Stomach (tissue), 9 donors: Measurements from ENCODE around the gene NRL. TPM values are rescaled to one million over a fixed set of nuclear protein-coding genes. Genes with fewer than 3 reads are reported as not detected.

Source experiments
- DNase-seq, 2 donors: peaks; one replicate each; pipeline versions ENCODE4 v3.0.0 to v3.0.0-alpha.2; 2013 to 2019
- H3K27ac ChIP-seq, 5 donors: fragments of 200-600 bp in 4 of 5; sonication (generic) in 4 of 5; one replicate each; pipeline ENCODE4 v1.5.1; 2013 to 2019; ENCODE audit warnings: mild to moderate bottlenecking in 1 of 5, moderate library complexity in 1 of 5
- H3K27me3 ChIP-seq, 3 donors: fragments of 200-600 bp; sonication (generic); one replicate each; pipeline ENCODE4 v1.5.1; 2017 to 2019; ENCODE audit warnings: mixed run types in 1 of 3
- H3K36me3 ChIP-seq, 4 donors: fragments of 200-600 bp; sonication (generic); 1 replicate in 3 of 4; 2 replicates in 1 of 4; pipeline ENCODE4 v1.5.1; 2016 to 2019
- H3K4me1 ChIP-seq, 4 donors: fragments of 200-600 bp; sonication (generic); one replicate each; pipeline ENCODE4 v1.5.1; 2016 to 2019
- H3K4me3 ChIP-seq, 4 donors: fragments of 200-600 bp; sonication (generic) in 3 of 4; one replicate each; pipeline ENCODE4 v1.5.1; 2016 to 2019; ENCODE audit warnings: mild to moderate bottlenecking in 1 of 4
- H3K9me3 ChIP-seq, 4 donors: fragments of 200-600 bp; sonication (generic); one replicate each; pipeline ENCODE4 v1.5.1; 2016 to 2019
- EP300 ChIP-seq: sonication (generic); formaldehyde crosslinking; IDR thresholded peaks from one replicate; pipeline ENCODE4 v1.6.1; 2017; ENCODE audit warnings: antibody characterized with exemption
- POLR2A ChIP-seq, 4 donors: fragments of 450-650 bp; IDR thresholded peaks; one replicate each; pipeline ENCODE4 v1.6.1; 2016; ENCODE audit warnings: antibody characterized with exemption in 4 of 4, control low read depth in 2 of 4, mild to moderate bottlenecking in 1 of 4, moderate library complexity in 1 of 4
- POLR2AphosphoS5 ChIP-seq, 3 donors: sonication (generic); formaldehyde crosslinking; IDR thresholded peaks; one replicate each; pipeline ENCODE4 v1.6.1; 2016; ENCODE audit warnings: antibody characterized with exemption in 3 of 3
- WGBS, 5 donors: extraction: QIAGEN DNeasy Blood & Tissue Kit in 3 of 5; methylation state at CpG; one replicate each; pipeline versions ENCODE4 v1.1.5 to v1.1.7; 2013 to 2018; 5-methylcytosine and 5-hydroxymethylcytosine counted together
- intact Hi-C: fragments of 100-400 bp; cut with DNase I; formaldehyde crosslinking; loops from one replicate; pipeline ENCODE4 v1.15.1; 2023; ENCODE audit warnings: low total_unique reads
- polyA plus RNA-seq, 3 donors: library from polyadenylated mRNA; stranded (reverse); fragments of 200-250 nt; gene quantifications; one replicate each; pipeline ENCODE4 v1.2.3, GENCODE V29; 2013
- total RNA-seq, 5 donors: library from RNA; depleted of rRNA; stranded (reverse); fragments of >200 nt; gene quantifications; one replicate each; pipeline versions ENCODE4 v1.1.0 to v1.2.3, GENCODE V29; 2014 to 2016
- TF ChIP-seq, protein P1 (sequence below), 7 experiments: fragments of 450-650 bp in 4 of 7; fragments of 200-600 bp in 3 of 7; sonication (generic) in 3 of 7; IDR thresholded peaks; one replicate each; pipeline ENCODE4 v1.5.1; 2016 to 2019; ENCODE audit warnings: antibody characterized with exemption in 7 of 7, control low read depth in 2 of 7, mild to moderate bottlenecking in 1 of 7
- donor health status: healthy with polysubstance abuse.
- donor health status: Bipolar disorder and iron deficiency.
- donor health status: healthy.

NRL gene
- total and polyA plus RNA-seq, 8 donors: 0.92 to 69.2 (median 1.3) TPM; not detected in 1

DNA sequence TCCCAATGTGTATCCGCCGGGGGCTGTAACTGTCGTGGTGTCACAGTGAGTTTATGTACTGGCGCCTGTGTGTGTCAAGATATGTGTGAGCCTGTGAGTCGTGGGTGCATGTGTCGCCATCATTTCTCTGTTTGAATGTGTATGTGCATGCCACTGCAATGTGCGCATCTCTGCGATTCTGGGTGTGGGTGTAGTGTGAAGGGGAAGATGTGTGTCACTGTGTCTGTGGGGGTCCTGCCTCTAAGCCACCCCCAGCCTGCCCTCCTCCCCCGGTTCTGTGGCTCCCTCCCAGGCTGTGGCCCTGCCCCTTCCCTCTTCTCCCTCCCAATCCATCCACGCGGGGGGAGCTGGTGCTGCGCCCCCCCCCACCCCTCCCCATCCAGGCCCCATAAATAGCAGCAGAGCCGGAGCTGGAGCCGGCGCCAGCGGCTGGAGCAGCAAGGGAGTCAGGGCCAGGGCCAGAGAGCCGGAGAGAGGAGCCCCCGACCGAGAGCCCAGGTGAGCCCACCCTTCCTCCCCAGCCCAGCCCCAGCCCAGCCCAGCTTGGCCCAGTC, 43.5 kb downstream of the NRL start, which contains the start of gene CPNE6:
Gene CPNE6 (plus strand): TSS at position 419 of the 554 bp plus-strand sequence. CDS start 1,375 bp downstream, outside the sequence.
- H3K27ac ChIP-seq: no peak within 1 kb of the TSS
- intact Hi-C loops: no loop called here
- peaks cover 0 to 18% (median 0%) of the 10 kb centered on the region in 3 donors for H3K27me3 ChIP-seq
- DNase-seq: no peak
- 64 to 74% (median 66%) methylated on average over 12 to 19 of the region's 19 CpGs for WGBS, 5 donors
- no peak within 1 kb of the TSS for H3K4me3 ChIP-seq
- H3K9me3 ChIP-seq: no peaks in the 10 kb centered on the region
- TF ChIP-seq POLR2A (IDR thresholded peaks at IDR 0.05): no peak
- no peak for TF ChIP-seq EP300
- TF ChIP-seq, protein P1, sequence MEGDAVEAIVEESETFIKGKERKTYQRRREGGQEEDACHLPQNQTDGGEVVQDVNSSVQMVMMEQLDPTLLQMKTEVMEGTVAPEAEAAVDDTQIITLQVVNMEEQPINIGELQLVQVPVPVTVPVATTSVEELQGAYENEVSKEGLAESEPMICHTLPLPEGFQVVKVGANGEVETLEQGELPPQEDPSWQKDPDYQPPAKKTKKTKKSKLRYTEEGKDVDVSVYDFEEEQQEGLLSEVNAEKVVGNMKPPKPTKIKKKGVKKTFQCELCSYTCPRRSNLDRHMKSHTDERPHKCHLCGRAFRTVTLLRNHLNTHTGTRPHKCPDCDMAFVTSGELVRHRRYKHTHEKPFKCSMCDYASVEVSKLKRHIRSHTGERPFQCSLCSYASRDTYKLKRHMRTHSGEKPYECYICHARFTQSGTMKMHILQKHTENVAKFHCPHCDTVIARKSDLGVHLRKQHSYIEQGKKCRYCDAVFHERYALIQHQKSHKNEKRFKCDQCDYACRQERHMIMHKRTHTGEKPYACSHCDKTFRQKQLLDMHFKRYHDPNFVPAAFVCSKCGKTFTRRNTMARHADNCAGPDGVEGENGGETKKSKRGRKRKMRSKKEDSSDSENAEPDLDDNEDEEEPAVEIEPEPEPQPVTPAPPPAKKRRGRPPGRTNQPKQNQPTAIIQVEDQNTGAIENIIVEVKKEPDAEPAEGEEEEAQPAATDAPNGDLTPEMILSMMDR (IDR thresholded peaks at IDR 0.05): no peak
- no peak for TF ChIP-seq POLR2AphosphoS5 (IDR thresholded peaks at IDR 0.05)
- H3K36me3 ChIP-seq: no peaks in the 10 kb centered on the region
- peaks cover 8 to 41% (median 39%) of the 10 kb centered on the region in 4 donors for H3K4me1 ChIP-seq

DNA sequence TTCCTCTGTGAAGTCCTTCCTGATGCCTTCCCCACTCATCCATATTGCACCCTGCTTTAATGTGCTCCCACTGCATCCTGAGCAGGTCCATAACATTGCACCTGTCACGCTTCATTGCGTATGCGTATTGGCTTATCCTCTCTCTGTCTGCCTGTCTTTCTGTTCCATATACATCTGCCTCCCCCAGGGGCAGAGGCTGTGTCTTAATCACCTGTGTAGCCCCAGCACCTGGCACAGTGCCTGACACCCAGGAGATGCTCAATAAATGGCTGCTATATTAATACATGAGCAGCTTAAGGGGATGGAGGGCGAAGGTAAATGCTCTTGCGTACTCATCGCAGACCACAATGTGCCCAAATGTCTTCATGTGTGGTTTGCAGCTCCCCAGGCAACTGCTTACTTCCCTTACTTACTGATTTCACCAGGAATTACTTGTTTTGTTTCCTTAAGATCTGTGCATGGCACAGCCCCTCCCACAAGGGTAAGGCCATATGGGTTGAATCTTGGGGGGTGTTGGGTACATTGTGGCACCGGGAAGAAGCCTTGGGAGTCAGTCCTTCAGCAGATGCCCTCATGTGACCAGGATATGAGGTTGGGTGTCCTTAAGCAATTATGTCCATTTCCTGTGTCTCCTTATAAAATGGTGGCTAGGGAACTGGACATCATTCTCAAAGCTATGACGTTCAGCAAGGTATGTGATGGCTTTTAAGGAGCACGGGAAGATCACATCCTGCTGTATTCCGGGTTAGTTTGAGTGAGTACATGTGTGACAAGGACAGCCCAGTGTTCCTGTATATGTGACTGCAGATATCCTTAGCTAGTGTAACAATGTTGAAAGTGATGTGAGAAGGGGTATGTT, 44.2 kb downstream of the NRL start:
- no peak for DNase-seq
- Histone ChIP-seq H3K4me3 (no peak overlapping the region), H3K9me3 (no peaks in the 10 kb centered on the region), H3K27ac (no peak overlapping the region), H3K36me3 (no peaks in the 10 kb centered on the region), H3K27me3 (peaks cover 0 to 18% (median 0%) of the 10 kb centered on the region in 3 donors), H3K4me1 (peaks cover 8 to 40% (median 38%) of the 10 kb centered on the region in 4 donors)
- WGBS, 5 donors: 81 to 87% (median 83%) methylated on average over 10 of the region's 10 CpGs
- TF ChIP-seq, protein P1 (IDR thresholded peaks at IDR 0.05): no peak
- TF ChIP-seq POLR2AphosphoS5 (IDR thresholded peaks at IDR 0.05) (no peak), POLR2A (IDR thresholded peaks at IDR 0.05) (no peak), EP300 (no peak)
- intact Hi-C loops: no loop called here

DNA sequence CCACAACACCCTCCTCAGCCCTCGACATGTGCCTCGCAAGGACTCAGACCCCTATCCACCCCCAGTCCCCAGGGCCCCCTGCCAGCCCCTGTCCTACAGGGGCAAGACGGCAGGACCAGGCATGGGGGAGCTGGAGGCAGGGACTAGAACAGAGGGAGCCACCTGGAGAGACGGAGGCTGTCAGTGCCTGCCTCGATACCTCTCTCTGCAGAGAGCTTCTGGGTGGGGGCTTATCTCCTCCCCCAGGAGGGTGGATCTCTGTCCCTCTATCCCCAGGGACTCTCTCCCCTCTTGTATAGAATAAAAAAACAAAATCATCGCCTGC, 45.4 kb downstream of the NRL start:
- TF ChIP-seq, protein P1 (IDR thresholded peaks at IDR 0.05): no peak
- TF ChIP-seq POLR2A (IDR thresholded peaks at IDR 0.05): no peak
- H3K4me1 ChIP-seq: peaks cover 6 to 32% (median 27%) of the 10 kb centered on the region in 4 donors
- no peak overlapping the region for H3K27ac ChIP-seq
- H3K27me3 ChIP-seq: peaks cover 0 to 18% (median 0%) of the 10 kb centered on the region in 3 donors
- 86 to 94% (median 89%) methylated on average over 4 to 6 of the region's 6 CpGs for WGBS, 5 donors
- intact Hi-C loops: no loop called here
- no peaks in the 10 kb centered on the region for H3K36me3 ChIP-seq
- DNase-seq: no peak
- no peak overlapping the region for H3K4me3 ChIP-seq
- H3K9me3 ChIP-seq: no peaks in the 10 kb centered on the region

DNA sequence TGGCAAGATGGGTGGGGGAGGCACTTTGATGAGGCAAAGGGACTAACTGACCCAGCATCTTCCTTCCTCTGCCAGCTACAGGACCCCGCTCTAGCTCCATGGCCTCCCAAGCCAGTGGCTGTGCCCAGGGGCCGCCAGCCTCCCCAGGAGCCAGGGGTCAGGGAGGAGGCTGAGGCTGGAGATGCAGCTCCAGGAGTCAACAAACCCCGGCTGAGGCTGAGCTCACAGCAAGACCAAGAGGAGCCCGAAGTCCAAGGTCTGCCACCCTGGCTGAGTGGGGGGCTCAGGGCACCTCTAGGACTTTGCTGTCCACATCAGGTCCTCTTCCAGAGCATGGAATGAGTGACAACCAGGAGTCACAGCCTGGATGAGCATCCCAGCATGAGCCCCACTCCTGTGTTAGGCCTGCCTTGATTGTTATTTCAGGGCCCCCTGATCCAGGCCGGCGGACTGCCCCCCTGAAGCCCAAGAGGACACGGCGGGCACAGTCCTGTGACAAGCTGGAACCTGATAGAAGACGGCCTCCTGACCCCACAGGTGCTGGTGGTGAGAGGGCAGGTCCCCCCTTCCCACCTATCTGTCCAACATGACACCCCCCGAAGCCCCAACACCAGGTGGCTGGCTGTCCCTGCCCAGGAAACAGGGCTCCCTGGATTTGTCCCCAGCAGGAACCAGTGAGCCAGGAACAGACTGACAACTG, 45.9 kb downstream of the NRL start:
- no peak for DNase-seq
- intact Hi-C loops: no loop called here
- TF ChIP-seq POLR2AphosphoS5 (IDR thresholded peaks at IDR 0.05) (no peak), EP300 (no peak), POLR2A (IDR thresholded peaks at IDR 0.05) (no peak)
- TF ChIP-seq, protein P1 (IDR thresholded peaks at IDR 0.05): no peak

More for the DNA sequence above, 45.9 kb downstream of the NRL start:
- H3K27me3 ChIP-seq: peaks cover 0 to 18% (median 0%) of the 10 kb centered on the region in 3 donors
- H3K36me3 ChIP-seq: no peaks in the 10 kb centered on the region
- no peak overlapping the region for H3K4me3 ChIP-seq
- H3K4me1 ChIP-seq: peaks cover 3 to 27% (median 22%) of the 10 kb centered on the region in 4 donors
- no peaks in the 10 kb centered on the region for H3K9me3 ChIP-seq
- WGBS, 5 donors: 86 to 95% (median 89%) methylated on average over 4 to 10 of the region's 10 CpGs
- no peak overlapping the region for H3K27ac ChIP-seq
